ENCODE measurements around the gene EEPD1.

DNA sequence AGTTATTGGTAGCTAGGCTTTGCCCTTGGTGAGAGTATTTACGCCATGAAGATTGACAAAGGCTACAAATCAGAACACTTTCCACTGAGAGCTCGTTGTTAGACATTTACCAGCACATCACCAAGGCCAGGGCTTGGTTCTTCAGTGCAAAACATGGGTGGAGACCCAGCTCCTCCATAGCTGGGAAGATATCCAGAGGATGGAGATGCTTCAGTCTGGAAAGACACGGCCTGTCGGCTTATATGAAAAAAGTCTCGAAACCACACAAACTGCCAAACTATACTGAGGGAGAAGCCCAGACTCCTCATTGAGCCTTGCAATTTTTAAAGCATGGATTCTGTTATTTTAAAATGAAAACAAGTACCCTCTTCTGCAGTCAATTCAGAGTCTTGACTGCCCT is 153.2 kb downstream of the EEPD1 start:
- TF ChIP-seq POLR2AphosphoS5 (IDR thresholded peaks at IDR 0.05; ENCODE audit: borderline replicate concordance, low read depth, low read length) (no peak), EZH2 (IDR thresholded peaks at IDR 0.05) (no peak)

Measured in SK-N-MC (cell line).